Cortex of kidney (tissue), 1 donor: ENCODE results near the gene RGS7.

Experiments used
- DNase-seq: peaks from one replicate; lab custom pipeline; 2025; lab: John Stamatoyannopoulos, UW

RGS7 gene

GRCh38 chr1:241356519-241357365 lies at the start of gene RGS7:
Gene RGS7, minus strand, starts transcription at chr1:241357205.
- no peak for DNase-seq

GRCh38 chr1:241406421-241406820 lies 49.4 kb upstream of the RGS7 start:
- no peak for DNase-seq

GRCh38 chr1:241401156-241401555 lies 44.2 kb upstream of the RGS7 start:
- DNase-seq, result no peak

DNA sequence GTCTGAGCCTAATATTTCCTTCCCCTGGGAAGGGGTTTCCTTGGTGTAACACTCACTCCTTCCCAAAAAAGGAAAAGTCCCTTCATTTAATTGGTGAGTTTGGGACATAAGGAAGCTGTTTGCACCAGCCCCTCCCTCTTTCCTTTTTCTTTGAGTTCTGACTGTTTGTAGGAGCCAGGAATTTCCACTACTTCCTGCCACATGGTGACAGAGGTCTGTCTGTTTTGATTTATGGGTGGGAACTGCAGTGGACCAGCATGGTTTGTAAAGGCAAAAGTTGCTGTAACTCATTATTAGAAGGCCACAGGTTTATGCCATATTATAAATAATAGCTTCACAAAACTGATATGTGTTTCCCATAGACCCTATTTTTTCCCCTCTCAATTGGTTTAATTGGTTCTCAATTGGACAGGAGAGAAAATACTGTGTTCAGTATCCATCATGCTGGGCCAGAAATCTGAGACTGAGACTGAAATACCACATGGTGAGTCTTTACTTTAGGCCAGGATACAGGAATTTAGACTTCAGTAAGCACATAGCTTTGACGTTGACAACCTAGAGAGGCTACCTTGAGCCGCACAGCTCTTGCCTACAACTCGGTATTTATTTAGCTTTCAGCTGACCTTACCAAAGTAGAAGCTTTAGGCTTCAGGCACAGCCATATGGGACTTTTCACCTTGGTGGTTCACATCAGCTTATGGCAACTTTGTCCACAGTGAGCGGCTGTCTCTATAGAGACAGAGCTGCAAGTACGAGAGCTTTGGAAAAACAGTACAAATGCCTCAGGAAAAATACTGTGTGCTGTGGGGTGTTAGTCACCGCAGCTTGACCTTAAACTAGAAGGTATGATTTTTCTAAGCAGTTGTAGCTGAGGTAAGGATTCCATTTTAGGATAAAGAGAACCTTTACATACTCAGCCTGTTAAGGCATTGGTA lies 40.0 kb upstream of the RGS7 start:
- no peak for DNase-seq

DNA sequence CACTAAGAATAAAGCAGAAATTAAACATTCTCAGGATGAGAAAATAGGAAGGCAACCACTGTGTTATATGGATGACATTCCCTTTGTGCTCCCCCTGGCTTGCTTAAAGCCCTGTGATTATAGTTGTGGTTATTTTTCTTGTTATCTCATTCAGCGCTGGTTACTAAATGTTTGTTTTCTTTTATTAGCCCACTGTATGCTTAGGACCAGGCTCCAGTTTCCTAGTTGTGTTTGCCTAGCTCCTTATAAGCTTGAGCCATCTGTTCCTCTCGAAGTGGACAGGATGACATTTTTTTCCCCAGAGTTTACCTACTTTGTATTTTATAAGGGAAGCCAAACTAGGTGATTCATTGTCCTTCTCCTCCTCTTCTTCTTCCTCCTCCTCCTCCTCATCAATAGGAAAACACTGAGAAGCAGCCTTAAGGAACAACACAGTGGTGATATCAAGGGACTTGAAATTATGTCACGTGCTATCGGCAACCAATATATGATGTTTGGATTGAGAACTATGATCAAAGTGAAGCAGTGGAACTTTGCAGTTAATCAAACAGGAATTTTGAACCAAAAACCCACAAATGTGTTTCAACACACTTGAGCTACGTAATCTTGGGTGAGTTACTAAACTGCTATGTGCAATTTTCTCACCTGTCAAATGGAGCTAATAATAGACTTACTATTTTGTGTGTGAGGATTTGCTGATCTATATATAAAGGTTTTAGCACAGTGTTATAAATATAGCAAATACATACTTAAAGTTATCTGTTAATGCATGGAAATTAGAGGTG lies 35.1 kb upstream of the RGS7 start:
- DNase-seq, result no peak

DNA sequence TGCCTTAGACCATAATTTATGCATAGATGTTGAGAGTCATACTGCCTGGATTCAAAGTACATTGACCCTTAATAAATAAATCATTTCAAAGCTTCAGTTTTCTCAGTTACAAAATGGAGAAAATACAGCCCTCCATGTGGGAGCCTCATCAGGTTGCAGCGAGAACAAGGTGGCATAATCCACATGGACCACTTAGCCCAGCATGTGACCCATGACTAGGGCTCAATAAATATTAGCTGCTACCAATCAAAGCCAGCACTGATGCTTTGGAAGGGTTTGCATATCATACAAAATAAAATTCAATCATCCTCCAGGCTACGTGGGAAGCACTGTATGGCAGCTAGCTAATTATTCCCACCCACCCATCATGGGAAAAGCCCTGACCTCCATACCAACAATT lies 33.5 kb upstream of the RGS7 start:
- no peak for DNase-seq

DNA sequence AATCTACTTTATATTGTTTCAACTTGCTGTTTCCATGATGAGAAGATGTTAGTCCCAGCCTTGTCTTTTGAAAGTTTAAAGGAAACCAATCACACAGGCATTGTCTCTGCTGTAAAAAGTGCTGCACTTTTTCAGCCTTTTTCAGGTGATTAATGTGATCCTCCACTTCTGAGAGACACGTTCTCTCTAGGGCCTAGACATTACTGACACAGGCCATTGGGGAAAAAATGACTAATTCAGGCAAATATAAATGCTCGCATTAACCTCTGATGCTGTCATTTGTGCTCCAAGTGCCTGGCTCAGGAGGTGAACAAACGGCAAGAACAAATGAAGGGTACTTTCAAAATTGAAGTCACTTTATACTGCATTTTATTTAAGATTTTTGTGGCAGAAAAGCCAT lies 32.4 kb upstream of the RGS7 start:
- DNase-seq, result no peak

DNA sequence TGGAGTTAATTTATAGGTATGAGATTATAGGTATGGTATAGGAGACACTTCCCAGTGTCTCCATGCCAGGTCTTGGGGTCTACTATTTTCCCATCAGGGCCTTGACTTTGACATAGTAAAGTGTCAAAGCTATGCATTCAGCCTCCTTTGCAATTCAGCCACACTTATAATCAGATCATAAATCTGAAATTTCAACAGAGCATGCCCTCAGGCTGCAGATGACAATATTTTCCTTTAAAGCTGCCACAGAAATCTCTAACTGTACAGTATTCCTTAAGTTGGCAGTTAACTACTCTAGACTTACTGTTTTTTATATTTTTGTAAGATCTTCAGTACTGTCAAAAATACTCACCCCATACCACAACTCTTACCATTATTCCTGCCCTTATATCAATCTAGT lies 30.2 kb upstream of the RGS7 start:
- DNase-seq, result no peak

DNA sequence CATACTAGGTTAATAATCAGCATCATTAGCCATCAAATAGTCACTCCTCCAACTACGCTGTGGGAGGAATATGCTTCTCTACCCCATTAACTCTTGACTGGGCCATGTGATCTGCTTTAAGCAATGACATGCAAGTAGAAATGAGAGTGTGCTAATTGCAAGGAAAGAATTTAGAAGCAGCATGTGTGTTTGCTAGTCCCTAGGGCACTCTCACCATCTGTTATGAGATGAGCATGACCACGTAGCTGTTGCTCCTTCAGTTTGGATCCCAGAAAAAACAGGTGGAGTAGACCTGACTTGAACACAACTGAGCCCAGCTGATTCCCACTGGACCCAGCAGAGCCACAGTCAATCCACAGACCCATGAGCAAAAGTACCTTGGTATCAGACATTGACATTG lies 19.7 kb upstream of the RGS7 start:
- DNase-seq, result no peak

GRCh38 chr1:241375886-241376285 lies 18.9 kb upstream of the RGS7 start:
- DNase-seq, result no peak

GRCh38 chr1:241366196-241366595 lies 9.2 kb upstream of the RGS7 start:
- DNase-seq, result no peak

DNA sequence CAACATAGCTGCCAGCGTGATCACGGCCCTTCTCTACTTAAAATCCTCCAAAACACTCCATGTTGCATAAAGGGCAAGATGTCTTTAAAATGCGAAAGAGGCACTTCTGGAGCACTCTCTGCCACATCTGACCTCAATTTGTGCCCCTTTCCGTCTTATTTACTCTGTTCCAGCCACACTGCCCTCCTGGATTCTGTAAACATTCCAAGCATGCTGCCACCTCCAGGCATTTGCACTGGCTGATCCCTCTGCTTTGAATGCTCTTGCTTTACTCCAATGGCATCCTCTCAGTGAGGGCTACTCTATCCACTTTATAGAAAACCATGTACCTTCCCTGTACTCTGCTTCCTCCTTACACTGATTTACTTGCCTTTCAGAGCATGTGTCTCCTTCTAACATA lies 5.3 kb upstream of the RGS7 start:
- no peak for DNase-seq

GRCh38 chr1:241357366-241358340 lies 648 bp upstream of the RGS7 start:
- DNase-seq, result no peak

DNA sequence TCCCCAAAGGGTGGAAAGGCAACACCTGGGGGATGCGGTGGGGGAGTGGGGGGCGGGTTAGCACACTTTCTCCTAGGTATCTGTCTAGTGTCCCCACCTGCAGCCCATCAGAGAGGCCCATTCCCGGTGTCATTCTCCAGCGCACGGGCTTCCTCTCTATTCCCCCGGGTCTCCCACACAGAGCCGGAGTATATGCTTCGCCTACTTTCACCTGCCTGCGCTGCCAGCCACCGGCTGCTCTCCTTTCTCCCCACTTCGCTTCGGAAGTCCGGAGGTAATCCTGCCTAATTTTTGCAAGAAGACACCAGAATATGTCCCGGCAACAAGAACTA lies 852 bp downstream of the RGS7 start:
- no peak for DNase-seq

DNA sequence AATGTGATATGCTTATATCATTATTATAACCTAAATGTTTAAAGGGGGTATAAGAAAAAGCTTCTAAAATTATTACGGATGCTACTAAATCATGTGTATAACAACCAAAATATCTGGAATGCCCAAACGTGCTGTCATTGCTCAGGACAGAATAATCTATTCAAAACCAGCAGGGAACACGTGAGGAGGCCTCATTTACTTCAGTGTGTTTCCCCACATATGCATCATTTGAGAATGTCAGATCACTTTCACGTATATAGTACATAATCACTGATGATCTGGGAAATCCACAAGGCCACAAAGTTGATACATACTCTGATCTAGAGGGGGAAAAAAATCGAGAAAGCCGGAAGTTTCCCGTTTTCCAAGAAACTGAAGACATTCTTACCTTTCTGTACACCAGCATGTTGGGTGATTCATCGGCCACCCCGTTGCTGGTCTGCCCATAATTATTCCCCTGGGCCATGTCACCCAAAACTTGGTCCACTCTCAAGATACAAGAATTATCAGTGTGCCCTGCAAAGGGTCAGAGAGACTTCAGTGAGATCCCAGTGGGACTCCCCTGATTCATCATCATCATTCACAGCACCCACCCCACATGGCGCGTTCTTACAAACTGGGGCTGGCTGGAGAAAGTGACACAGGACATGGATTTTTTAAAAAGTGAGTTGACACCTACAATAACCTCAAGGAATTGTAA lies 1.5 kb downstream of the RGS7 start:
- DNase-seq, result no peak

DNA sequence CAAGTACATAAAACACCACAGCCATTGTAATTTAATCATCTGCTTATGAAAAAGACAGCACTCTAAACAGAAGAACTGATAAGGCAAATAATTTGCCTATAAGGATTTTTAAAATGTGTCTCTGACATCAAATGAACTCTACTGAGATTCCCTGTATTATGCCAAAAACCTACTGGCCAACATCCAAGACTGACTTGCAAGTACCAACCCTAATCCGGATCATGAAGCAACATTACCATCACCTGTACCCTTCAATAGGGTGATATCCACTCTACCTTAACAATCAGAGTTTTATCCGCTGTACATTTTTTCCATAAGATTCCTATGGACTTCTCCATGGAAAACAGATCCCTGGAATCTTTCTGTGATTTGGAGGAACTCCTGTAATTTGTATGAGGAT lies 4.6 kb downstream of the RGS7 start:
- DNase-seq, result no peak

DNA sequence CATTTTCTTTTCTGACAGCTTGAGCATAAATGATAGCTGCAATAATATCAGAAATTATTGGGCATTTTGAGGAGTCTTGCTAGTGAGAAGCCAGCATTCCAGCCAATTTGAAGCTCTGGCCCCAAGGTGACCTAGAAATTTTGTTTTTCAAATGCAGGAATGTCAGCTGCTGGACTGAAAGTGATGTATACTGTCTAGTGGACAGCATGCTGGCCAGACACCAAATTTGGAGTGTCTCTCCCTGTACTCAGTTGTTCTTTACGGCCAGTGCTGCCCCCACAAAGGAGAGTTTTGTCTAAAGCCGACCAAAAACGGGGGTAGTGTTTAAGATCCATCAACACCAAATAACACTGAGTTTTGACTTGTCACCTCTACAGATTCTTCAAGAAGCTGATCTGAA lies 5.2 kb downstream of the RGS7 start:
- no peak for DNase-seq

- no peak for DNase-seq
These were observed 13.0 kb downstream of the RGS7 start for GRCh38 chr1:241343956-241344355.

- DNase-seq, result no peak
These were observed 20.7 kb downstream of the RGS7 start for GRCh38 chr1:241336335-241336734.

DNA sequence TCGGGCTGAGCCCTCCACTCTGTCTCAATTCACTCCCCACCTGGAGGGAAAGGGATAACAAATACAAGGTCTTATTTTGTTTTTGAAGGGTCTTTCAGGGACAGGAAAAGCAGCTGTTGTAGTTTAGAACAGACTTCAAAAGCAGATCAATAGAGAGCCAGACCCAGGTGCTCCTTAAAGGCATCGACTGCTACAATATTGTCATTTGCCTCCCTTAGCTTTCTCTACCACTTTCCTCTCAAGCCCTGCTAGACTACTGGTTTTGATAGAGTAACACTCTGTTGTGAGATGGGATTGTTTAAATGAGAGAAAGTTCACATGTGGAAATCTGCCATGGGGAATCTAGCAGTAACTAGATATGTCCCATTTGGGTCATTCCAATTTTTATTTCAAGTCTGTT lies 24.0 kb downstream of the RGS7 start:
- DNase-seq, result no peak

- no peak for DNase-seq
These were observed 25.0 kb downstream of the RGS7 start for GRCh38 chr1:241332037-241332409.
